GM21737 (cell line): ENCODE results near the gene CCSER2.
A peak's percentile ranks its signal among the peaks of the same experiment; 100 is the strongest.

Experiments
- ATAC-seq: cut with Tn5 transposase; IDR thresholded peaks from one replicate; pipeline ENCODE4 v1.9.1; 2021; ENCODE audit warnings: mild to moderate bottlenecking, moderate library complexity; ENCODE audit not compliant: unreplicated experiment

The CCSER2 gene

DNA sequence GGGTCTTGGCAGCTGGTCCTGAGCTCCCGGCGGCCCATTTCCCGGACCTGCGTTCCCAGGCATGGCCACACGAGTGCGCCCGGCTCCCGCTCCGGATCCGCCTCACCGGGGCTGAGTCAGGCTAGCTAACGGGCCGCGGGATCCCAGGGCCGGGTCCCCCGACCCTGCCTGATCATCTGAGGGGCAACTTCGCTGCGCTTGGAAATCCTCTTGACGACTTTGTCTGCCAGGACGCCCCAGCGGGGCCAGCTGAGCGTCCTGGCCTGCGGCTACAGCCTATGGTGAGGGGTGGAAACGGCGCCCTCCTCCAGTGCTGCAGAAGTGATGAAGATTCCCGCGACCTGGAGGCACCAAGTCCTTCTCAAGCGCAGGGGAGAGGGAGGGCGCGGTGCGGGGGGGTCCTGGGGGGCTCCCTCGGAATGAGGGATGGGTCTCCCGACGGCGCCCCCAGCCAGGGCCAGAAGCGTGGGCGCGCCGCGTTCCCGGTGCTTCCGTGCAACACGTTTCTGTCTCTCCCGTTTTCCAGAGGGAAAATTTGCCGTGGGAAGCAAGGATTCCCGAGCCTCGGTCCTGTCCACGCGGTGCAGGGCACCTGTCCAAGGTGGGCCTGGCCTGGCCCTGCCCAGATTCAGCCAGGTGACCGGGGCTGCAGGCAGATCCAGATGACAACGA is 212.4 kb downstream of the CCSER2 start:
- ATAC-seq = peak; percentile 65

GRCh38 chr10:84541289-84541637 is 212.9 kb downstream of the CCSER2 start:
- no peak for ATAC-seq

GRCh38 chr10:84542522-84543490 is 214.4 kb downstream of the CCSER2 start:
- no peak for ATAC-seq

GRCh38 chr10:84543948-84544347 is 215.6 kb downstream of the CCSER2 start:
- ATAC-seq = no peak

- no peak for ATAC-seq
These were observed 217.3 kb downstream of the CCSER2 start for GRCh38 chr10:84545651-84546050.

DNA sequence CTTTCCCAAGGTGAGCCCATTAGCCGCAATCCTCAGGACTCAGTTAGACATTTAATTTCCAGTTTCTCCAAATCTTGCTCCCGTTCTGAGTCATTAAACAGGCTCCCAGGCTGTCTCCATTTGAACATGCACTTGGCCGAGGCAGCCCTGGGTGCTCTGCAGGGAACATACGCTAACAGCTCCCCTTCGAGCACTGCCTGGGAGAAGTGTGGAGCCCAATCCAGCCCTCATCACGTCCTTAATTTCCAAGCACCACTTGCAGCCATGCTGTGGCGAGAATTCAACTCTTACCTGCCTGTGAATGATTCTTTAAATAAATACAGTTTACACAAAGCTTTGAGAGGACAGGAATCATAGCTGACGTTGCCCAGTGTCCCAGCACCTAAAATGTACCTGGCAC is 218.2 kb downstream of the CCSER2 start:
- no peak for ATAC-seq

DNA sequence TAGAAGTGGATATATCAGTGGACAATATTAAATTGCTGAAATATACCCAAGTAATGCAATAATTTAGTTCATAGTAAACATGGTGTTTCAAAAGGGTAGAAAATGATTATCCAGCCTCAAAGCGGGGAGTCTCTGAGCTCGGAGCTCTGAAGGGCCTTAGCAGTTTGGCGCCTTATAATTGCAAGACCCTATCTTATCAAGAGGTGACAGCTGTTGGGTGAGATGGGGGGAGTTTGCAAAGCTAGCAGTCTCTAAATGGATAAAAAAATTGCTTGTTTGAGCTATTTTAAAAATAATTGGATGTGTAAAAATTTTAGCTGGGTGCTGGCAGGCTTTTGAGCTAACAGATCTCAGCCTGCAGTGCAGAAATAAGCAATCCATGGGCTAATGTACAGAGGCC is 219.2 kb downstream of the CCSER2 start:
- ATAC-seq = no peak

DNA sequence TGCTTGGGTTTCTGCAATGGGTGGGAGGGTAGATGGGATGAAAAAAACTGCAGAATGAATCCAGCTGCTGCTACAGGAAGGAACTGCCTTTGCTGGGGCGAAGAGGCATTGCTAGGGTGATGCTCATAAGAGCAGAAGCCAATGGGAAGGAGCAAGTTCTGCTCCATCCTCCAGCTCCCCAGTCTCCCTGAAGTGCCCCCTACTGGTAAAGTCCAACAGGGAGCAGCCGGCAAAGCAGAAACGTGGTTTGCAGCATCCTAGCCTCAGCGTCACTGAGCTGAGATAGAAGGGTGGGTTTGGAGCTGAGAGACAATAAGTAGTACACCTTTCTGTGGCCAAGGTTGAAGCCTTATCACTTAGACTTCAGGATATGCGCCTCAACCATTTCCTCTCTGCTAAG is 220.5 kb downstream of the CCSER2 start:
- no peak for ATAC-seq

GRCh38 chr10:84549368-84550165 is 221.2 kb downstream of the CCSER2 start:
- ATAC-seq = no peak

GRCh38 chr10:84550756-84551436 is 222.5 kb downstream of the CCSER2 start:
- no peak for ATAC-seq

DNA sequence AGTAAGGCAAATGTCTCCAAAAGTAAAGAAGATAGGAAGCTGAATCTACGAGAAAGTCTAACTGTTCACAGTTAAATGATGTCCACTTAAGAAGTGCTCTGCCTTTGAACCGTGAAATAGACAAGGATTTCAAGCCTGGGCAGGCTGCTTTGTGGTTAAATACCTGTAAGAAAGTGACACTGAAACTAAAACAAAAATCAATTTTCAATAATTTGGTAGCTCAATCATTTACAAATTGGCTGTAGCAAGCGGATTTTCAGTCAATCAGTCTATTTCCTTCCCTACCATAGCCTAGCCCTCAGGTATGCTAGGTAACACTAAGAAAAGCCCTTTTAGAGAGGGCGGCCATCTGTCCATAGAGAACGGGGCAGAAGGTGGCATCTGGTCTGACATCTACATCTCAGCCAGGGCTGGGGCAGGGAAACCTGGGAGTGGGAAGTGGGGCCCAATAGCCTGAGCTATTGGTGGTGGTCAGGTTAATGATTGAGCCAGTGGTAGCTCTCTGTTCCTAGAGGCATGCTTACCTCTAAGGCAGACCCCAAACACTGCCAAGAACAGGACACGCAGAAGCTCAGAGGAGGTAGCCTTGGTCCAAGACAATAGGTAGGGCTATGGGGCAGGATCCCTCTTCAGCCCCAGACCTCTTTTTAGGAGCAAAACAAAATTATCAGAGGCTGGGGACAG is 223.2 kb downstream of the CCSER2 start:
- ATAC-seq = no peak

DNA sequence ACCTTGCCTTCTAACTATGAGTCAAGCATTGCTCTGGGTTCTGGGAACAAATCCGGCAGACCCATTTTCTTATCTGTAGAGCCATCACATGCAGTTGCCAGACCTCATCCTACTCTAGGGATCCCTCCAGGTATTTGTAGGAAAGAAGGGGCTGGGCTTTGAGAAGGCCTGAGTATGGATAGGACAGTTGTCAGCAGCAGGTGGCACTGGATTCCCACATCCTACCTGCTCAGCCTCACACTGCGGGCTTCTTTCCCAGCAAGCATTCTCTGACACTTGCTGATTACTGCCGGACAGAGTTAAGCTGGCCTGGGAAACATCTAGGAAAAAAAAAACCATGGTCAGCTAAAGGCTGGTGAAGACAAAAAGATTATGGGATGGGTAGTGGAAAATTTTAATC is 224.1 kb downstream of the CCSER2 start:
- no peak for ATAC-seq

GRCh38 chr10:84562592-84562991 is 234.2 kb downstream of the CCSER2 start:
- no peak for ATAC-seq

DNA sequence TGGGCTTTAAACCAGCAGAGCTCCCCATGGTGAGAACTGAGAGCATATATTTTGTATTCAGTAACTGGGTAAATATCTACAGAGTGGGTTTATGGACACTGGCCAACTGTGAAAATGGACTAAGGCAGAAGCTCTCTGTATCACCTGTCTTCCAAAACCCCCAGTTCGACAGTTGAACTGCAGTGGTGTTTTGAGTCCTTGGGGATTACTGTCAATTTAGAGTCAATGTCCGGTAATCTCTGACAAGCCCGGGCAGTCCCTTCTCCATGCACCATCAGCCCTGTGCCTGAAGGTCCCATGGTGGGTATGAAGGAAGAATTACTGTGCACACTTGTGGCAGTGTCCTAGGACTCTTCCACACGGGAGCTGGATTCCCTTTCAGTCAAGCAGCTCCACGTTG is 235.0 kb downstream of the CCSER2 start:
- peak; percentile 79 for ATAC-seq

DNA sequence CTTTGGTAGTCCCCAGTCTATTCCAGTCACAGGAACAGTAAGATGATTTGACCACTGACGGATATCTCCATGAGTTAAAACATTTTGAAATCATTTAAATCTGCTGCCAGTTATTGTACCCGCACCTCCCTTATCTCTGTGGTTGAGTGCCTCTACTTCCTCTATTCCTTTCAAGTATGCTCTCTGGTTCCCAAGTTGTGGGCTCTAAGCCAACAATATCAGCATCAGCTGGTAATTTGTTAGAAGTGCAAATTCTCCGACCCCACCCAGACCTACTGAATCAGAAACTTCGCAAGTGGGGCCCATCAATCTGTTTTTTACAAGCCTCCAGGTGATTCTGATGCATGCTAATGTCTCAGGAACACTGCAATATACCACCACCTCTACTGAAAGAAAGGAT is 235.5 kb downstream of the CCSER2 start:
- peak; percentile 33 for ATAC-seq

DNA sequence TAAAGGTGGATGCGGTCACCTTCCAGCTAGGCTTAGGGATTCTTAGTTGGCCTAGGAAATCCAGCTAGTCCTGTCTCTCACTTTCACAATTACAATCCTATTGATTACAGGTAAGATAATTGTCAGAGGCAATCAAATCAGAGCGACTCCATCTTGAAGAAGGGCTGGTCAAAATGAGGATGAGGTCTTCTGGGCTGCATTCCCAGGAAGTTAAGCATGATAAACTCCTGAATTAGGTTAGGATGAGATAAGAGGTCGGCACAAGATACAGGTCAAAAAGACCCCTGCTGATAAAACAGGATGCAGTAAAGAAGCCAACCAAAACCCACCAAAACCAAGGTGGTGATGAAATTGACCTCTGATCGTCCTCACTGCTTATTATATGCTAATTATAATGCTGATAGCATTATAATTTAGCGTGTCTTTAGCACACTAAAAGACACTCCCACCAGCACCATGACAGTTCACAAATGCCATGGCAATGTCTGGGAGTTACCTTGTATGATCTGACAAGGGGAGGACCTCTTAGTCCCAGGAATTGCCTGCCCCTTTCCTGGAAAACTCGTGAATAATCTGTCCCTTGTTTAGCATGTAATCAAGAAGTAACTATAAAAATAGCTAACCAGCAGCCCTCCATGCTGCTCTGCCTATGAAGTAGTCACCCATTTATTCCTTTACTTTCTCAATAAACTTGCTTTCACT is 237.6 kb downstream of the CCSER2 start:
- ATAC-seq = no peak

GRCh38 chr10:84567133-84567532 is 238.7 kb downstream of the CCSER2 start:
- no peak for ATAC-seq
